Neural progenitor cell (in vitro differentiated cells): Measurements from ENCODE around the gene RAB13.

Experiments
- CTCF ChIP-seq: fragments of 200-600 bp; sonication (generic); IDR thresholded peaks from 2 replicates; pipeline ENCODE4 v1.5.1; 2017; ENCODE audit warnings: antibody characterized with exemption, mild to moderate bottlenecking
- EZH2 ChIP-seq: fragments of 200-600 bp; sonication (generic); IDR thresholded peaks from 2 replicates; pipeline ENCODE4 v1.6.1; 2017; ENCODE audit warnings: antibody characterized with exemption, mild to moderate bottlenecking, moderate library complexity

DNA sequence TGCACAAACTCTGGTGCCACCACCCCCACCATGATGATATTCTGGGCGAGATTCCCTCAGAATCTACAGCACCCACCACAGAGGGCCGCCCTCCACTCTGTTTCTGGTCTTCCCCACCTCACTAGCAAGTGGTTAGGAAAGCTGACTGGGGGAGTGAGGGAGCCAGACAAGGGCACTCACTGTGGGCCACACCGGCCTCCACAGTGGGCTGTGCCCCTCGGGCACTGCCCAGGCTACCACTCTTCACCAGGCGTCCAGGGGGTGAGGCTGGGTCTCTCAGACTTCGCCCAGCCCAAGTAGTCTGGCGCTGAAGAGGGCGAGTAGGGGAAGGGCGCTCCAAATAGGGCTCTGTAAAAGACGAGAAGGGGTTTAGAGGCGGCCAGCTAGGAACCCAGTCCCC, 52.2 kb downstream of the RAB13 start:
- TF ChIP-seq CTCF (no peak), EZH2 (no peak)
